GM21515 (cell line): ENCODE data around the gene PSORS1C2.

Source experiments
- ATAC-seq: cut with Tn5 transposase; IDR thresholded peaks from one replicate; pipeline ENCODE4 v1.9.1; 2021; ENCODE audit not compliant: unreplicated experiment

Gene PSORS1C2

DNA sequence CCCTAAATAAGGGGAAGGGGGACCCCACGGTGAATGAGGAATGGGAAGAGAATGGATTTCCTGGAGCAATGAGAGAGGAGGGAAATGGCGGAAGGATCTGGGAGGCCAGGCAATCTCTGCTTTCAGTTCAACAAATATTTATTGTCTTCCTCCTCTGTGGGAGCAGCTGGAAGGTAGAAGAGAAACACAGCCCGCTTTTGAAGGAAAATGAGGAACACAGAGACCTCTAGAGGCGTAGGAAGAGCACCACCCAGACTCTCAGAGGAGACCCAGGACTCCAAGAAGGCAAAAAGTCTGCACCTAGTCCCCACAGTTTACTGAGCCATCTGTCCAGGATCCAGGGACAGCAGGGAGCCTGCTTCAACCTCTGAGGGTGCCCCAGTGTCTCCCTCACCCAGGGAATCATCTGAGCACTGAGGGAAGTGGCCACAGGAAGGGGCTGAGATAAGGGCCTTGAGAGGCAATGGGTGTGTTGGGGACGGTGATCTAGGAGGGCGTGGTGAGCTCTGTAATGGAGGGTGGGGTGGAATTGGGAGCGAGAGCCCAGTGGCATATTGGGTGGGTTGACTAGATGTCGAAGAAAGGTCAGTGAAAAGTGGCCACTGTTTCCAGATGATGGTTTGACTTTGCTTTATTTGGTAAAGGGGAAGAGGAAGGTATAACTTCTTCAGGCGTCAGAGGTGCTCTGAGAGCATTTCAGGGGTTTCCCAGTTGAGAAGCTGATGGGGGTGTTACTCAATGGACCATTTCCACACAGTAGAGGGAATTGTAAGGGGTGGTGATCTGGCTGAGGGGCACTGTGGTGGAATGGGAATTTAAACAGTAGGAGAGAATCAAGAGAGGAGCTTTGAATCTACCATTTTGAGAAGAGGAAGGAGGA is 23.7 kb downstream of the PSORS1C2 start:
- ATAC-seq: no peak

DNA sequence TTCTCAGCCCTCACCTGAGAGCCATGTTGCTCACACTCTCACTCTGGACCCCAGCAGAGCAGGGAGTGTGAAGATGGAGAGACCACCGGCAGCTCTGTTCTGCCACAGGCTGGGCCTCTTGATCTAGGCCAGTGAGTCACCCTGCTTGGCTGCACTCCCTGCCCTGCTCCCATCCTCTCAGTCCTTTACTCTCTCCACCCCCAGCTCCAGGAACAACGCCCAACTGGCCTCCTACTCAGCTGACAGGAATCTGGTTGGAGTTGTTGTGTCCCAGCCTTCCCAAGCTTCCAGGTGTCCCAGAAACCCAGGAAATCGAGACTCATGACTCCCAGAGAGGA is 24.4 kb downstream of the PSORS1C2 start, which contains the start of gene PSORS1C1:
Gene PSORS1C1, plus strand, starts transcription at position 260 of the 338 bp plus-strand sequence. CDS start 14,833 bp downstream, outside the sequence.
- ATAC-seq: no peak

DNA sequence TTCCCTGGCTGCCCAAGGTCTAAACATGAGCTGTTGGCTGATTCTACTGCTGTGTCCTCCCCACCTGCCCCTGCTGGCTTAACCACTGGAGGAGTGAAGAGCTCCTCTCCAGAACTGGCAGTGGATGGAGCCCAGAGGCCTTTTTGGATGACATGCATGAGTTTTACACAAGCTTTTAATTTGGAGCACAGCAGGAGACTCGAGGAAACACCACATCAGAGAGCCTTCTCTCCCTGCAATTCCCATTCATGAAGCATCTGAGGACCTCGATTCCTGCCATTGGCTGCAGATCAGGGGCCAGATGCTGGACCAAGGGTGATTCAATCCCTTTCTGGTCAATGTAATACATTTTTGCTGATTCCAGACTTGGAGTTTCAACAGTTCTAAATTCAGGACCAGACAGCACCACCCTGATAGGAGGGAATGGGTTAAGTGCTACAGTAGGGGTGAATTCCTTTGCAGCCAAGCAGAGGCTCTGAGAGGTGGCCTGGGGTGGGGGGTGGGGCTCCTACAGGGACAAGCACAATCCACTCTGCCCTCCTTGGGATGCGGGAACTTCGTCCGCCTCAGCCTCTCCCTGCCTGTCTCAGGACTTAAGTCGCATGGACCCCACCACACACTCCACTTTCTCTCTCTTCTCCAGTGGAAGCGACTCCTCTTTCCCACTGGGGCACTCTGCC is 24.9 kb downstream of the PSORS1C2 start:
- no peak for ATAC-seq

DNA sequence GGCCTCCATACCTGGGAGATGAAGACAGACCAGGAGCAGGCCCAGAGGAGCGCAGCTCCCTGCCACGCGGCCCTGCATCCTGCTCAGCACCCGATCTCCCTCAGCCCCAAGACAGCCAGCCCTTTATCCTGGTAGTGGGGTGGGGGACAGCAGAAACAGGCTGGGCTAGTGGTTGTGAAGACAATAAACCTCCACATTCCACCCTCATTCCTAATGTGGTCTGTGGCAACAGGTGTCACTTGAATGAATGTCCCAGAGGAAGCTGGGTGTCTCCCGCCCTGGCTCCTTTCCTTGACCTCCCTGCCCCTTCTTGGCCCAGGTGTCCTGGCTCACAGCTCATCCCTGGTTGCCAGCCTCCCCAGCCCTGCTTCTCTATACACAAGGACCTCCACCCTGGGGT is 26.4 kb downstream of the PSORS1C2 start, which contains the start of gene C6orf15:
Gene C6orf15, minus strand, starts transcription at position 98 of the 400 bp plus-strand sequence. Its CDS starts 20 bp downstream, at position 78.
- ATAC-seq: no peak

DNA sequence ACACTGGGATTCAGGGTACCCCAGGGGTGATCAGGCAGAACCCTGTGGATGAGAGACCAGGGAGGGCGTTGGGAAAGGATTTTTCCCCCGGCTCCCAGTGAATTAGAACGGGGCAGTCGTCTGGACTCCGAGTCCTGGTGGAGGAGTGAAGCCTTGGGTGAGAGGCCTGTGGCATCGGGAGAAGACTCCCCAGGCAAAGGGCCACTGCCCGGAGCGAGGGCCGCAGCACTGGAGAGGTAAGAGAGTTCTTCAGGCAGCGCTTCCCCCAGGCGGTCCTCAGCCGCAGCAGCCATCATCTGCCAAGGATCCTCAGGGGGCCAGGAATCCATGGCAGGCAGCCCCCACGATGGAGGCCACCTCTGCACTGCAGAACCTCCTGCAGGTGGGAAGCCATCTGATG is 27.2 kb downstream of the PSORS1C2 start:
- ATAC-seq: no peak

DNA sequence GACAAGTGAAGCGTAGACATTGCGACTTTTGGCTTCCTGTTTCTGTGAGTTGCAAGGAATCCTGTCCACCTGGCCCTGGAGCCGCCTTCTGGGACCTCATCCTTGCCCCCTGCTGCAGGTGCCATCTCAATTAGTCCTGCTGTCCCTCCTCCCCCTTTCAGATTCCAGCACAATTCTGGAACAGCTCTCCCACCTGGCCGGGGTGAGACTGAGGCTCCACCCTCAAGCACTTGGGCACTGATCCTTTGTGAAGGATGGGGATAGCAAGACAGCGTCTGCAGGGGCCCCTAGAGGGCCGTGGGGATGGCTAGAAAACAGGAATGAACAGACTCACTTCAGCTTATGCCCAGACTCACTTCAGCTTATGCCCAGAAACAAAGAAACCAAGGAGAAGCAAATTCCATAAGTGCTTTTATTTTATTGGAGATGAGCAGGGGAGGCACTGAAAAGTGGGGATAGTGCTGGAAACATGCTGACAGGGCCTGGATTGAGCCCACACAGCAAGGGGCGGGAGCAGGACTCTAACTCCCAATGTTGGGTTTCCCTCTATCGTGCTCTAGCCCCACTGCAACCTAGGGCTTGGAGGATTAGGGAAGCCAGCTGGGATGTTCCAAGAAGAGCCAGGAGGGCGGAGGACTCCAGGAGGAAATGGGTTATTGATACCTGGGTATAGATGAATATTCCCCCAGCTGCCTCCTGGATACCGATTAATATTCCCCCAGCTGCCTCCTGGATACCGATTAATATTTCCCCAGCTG is 27.9 kb downstream of the PSORS1C2 start:
- ATAC-seq: no peak

DNA sequence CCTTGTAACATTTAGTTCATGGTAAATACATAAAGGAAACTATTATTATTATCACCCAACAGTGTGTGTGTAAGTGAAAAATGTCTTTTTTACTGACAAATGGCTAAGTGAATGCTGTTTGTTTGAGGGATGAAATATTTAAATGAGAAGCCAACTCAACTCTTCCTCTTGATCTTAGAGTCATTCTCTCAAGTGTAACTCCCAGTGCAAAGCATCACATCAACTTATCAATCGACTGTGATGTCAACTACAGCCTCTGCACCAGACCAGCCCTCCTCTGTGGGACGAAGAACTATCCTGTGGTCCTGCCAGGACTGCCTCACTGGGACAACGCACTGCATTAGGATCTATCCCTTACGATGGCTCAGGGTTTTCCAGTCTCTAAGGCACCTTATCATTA is 31.8 kb downstream of the PSORS1C2 start:
- ATAC-seq: no peak

DNA sequence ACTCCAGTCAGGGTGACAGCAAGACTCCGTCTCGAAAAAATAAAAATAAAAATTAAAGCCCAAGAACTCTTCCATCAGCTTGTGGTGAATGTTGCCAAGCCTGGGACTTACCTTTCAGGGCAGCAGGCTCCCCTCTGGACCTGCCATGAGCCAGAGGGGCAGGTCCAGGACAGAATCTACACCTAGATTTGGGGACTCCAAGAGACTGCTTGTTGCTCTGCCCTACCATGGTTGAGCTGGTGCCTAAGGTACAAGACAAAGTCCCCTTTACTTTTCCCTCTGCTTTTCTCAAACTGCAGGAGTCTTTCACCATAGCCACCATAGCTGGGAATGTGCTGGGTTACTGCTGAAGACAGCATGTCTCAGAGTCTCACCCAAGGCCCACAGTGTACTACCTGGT is 35.7 kb downstream of the PSORS1C2 start:
- no peak for ATAC-seq

DNA sequence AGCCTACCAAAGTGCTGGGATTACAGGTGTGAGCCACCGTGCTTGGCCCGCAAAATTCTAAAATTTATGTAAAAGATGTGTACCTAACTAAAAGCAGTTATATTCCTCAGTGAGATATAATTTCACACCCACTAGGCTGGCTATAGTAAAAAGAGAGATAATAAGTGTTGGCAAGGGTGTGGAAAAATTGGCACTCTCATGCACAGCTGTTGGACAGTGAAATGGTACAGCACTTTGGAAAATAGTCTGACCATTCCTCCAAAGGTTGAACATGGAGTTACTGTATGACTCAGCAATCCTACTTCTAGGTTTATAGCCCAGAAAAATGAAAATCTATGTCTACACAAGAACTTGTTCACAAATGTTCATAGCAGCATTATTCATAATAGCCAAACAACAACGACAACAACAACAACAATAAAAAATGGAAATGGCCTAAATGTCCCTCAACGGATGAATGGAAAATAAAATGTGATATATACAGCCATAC is 40.4 kb downstream of the PSORS1C2 start:
- no peak for ATAC-seq

DNA sequence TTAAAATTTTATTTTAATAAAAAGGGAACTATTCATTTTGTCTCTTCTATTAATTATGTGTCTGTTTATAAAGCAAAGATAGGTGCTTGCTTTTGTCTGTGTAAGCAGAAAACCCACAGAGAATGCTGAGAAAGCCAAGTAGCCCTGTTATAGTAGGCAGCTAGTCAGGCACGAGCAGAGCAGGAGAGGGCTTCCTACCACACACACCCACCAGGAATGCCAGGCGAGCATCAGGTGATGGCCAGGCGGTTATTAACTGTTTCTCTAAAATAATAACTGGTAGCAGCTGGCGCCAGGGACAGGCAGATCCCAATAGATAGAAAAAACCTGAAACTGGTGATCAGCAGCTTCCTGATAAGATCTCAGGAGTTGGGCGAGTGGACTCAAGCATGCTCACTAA is 42.2 kb downstream of the PSORS1C2 start:
- ATAC-seq: no peak

DNA sequence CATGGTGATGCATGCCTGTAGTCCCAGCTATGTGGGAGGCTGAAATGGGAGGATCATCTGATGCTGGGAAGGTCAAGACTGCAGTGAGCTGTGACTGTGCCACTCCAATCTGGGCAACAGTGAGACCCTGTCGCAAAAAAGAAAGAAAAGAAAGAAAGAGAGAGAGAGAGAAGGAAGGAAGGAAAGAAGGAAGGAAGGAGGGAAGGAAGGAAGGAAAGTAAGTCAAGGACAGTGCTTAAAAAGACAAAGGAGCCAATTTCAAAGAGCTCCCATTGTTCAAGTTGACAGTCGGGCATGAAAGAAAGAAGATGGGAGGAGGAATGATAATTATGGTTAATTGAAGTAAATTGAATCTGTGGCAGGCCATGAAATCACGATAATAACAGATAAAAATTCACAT is 42.7 kb downstream of the PSORS1C2 start:
- ATAC-seq: no peak

DNA sequence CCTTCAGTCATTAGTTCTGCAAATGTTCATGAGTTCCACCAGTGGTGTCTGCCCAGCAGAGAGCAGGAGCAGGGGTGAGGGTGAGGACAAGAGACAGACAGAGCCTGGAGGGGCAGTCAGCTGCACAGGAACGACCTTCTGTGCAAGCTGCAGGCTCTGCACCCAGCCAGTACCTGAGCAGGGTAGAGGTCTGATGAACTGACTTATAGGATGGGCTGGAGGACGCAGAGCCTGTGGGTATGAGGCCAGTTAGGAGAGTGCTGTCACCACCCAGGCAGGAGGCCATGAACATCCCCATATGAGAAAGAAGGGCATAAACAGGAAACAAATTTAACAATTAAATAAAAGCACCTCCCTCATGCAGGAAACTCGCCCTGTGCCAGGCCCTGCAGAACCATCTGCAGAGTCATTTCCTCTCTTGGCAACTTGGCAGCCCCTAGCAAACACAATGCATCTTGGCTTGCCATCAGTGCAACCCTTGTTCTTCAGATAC is 44.4 kb downstream of the PSORS1C2 start:
- no peak for ATAC-seq

DNA sequence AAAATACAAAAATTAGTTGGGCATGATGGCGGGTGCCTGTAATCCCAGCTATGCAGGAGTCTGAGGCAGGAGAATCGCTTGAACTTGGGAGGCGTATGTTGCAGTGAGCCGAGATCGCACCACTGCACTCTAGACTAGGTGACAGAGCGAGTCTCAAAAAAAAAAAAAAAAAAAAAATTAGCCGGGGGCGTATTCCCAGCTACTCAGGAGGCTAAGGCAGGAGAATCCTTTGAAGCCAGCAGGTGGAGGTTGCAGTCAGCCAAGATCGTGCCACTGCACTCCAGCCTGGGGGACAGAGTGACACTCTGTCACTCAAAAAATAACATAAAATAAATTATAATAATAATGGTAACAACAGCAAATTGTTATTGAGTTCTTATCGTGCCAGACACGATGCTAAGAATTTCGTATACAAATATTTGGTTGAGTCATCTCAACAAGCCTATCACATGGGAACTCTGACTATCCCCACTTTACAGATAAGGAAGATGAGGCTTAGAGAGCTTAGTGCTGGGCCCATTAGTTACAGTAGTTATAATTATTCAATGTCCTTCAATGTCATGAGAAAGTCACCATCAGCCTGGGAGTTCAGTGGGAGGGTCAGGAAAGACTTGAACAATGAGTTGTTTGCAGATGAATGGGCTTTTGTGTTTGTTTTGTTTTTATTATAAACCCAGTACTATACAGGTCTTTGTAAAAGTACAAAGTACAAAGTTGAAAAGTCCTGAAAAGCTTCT is 45.9 kb downstream of the PSORS1C2 start:
- ATAC-seq: no peak

DNA sequence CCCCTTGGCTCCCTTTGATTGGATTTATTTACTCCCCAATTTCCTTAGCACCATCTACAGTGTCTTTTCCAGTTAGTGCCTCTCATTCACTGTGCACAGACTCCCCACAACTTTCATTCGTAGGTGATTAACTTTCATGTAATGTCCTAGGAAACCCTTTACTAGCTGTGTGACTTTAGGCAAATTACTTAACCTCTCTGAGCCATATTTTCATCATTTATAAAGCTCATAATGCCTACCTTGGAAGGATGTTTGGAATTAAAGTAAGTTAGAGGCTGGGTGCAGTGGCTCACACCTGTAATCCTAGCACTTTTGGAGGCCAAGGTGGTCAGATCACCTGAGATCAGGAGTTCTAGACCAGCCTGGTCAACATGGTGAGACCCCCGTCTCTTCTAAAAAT is 46.6 kb downstream of the PSORS1C2 start:
- no peak for ATAC-seq

DNA sequence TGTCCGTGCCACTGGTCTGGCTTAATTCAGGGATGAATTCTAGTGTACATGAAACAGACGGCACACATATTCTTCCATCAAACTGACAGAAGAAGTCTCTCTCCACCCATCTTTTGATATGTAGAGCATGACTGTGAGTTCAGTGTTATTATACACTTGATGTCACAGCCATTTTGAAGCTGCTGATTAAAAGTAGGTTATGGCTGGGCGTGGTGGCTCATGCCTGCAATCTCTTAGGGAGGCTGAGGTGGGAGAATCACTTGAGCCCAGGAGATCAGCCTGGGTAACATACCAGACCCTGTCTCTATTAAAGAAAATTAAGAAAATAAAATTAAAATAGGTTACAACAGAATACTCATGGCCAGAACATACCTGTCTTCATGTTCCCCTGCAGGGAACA is 47.2 kb downstream of the PSORS1C2 start:
- ATAC-seq: no peak

DNA sequence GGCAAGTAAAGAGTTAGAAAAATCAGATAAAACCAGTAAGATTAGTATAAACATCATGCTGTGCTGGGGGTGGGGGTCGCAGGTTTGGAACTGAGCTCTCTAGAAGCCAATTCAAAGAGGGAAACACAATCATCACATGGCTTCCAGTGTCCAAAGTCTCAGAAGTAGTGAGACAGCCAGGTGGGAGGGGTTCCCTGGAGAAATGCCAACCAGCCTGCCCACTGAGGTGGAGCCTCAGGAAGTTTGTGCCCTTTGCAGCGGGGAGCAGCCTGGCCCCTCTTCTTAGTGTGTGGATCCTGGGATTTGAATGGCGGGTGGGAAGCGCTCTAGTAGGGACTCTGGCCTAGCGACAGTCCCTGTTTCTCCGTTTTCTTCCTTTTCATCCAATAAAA is 47.9 kb downstream of the PSORS1C2 start:
- ATAC-seq: no peak

DNA sequence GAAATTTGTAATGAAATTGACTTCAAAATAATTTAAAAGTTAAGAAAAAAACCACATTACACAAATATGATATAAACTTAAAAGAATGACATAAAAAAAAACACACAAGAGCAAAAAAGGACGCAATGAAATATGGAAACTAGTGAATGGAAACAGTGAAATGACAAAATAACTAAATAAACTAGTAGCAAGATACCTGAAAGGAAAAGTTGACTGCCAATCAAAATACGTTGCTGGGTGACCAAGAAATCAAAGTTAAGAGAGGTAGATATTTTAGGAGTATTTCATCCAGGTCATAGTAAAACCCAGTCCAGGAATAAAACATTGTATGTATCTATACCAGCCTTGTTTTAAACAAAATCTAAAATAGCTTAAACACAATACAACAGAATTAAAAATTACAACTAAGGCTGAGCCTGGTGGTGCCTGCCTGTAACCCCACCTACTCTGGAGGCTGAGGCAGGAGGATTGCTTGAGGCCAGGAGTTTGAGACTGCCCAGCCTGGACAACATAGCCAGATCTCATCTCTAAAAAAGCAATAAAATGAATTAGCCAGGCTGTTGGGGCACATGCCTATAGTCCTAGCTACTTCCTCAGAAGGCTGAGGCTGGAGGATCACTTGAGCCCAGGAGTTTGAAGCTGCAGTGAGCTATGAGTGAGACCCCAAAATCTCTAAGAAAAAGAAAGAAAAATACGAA is 48.4 kb downstream of the PSORS1C2 start:
- no peak for ATAC-seq
